MG63 (cell line): Measurements from ENCODE around the gene TMEM139. TPM values are rescaled to one million over a fixed set of nuclear protein-coding genes. Genes with fewer than 3 reads are reported as not detected.

Experiments
- DNase-seq: peaks from one replicate; pipeline ENCODE4 v3.0.0-alpha.2; 2020
- H3K27me3 ChIP-seq: fragments of 250-450 bp; sonication (Bioruptor Pico); 2 replicates; pipeline ENCODE4 v1.5.1; 2020; ENCODE audit warnings: mild to moderate bottlenecking, moderate library complexity
- H3K36me3 ChIP-seq: fragments of 250-450 bp; sonication (Bioruptor Pico); 2 replicates; pipeline ENCODE4 v1.5.1; 2020; ENCODE audit warnings: mild to moderate bottlenecking, moderate library complexity
- H3K4me3 ChIP-seq: fragments of 250-450 bp; sonication (Bioruptor Pico); 2 replicates; pipeline ENCODE4 v1.5.1; 2020; ENCODE audit warnings: mild to moderate bottlenecking, moderate library complexity
- H3K9me3 ChIP-seq: fragments of 250-450 bp; sonication (Bioruptor Pico); 2 replicates; pipeline ENCODE4 v1.5.1; 2020; ENCODE audit warnings: mild to moderate bottlenecking, moderate library complexity
- total RNA-seq: library from RNA; depleted of rRNA; stranded (reverse); fragments of >200 nt; shearing (Covaris generic); gene quantifications from 2 replicates; pipeline ENCODE4 v1.2.3, GENCODE V29; 2014; ENCODE audit warnings: low replicate concordance; rRNA removed

The TMEM139 gene
- total RNA-seq, 1 experiment from 2014 or later = not detected

- Histone ChIP-seq H3K27me3 (no peaks in the 10 kb centered on the region), H3K9me3 (no peaks in the 10 kb centered on the region), H3K4me3 (no peak overlapping the region), H3K36me3 (no peaks in the 10 kb centered on the region)
- no peak for DNase-seq
Observed at GRCh38 chr7:143329471-143330170, 44.9 kb downstream of the TMEM139 start.

- peak; percentile 86 for DNase-seq
- no peak overlapping the region for H3K4me3 ChIP-seq
- H3K27me3 ChIP-seq = no peaks in the 10 kb centered on the region
Observed at GRCh38 chr7:143331179-143331801, 46.5 kb downstream of the TMEM139 start.

GRCh38 chr7:143334244-143334643 lies 49.5 kb downstream of the TMEM139 start:
- no peak for DNase-seq
- no peak overlapping the region for H3K4me3 ChIP-seq
- no peaks in the 10 kb centered on the region for H3K36me3 ChIP-seq
- no peaks in the 10 kb centered on the region for H3K9me3 ChIP-seq
- H3K27me3 ChIP-seq = no peaks in the 10 kb centered on the region

More at GRCh38 chr7:143331179-143331801, 46.5 kb downstream of the TMEM139 start:
- Histone ChIP-seq H3K9me3 (no peaks in the 10 kb centered on the region), H3K36me3 (no peaks in the 10 kb centered on the region)

GRCh38 chr7:143337216-143337615 lies 52.5 kb downstream of the TMEM139 start:
- Histone ChIP-seq H3K4me3 (no peak overlapping the region), H3K27me3 (no peaks in the 10 kb centered on the region), H3K9me3 (no peaks in the 10 kb centered on the region), H3K36me3 (no peaks in the 10 kb centered on the region)
- DNase-seq = no peak

Other genes with a start within 250 kb of the TMEM139 start
- not detected in 2 replicates for gene OR6V1, start 232.6 kb upstream of the TMEM139 start, total RNA-seq
- not detected in 2 replicates for gene PIP, start 152.9 kb upstream of the TMEM139 start, total RNA-seq
- gene TAS2R39, start 101.5 kb upstream of the TMEM139 start, total RNA-seq = not detected in 2 replicates
- gene TAS2R40, start 62.9 kb upstream of the TMEM139 start, total RNA-seq = not detected in 2 replicates
- gene GSTK1, start 21.5 kb upstream of the TMEM139 start, total RNA-seq = 47.3 and 57.5 TPM in 2 replicates
- gene CASP2, start 3.4 kb downstream of the TMEM139 start, total RNA-seq = 4.7 and 5.8 TPM in 2 replicates
- gene CLCN1, start 31.2 kb downstream of the TMEM139 start, total RNA-seq = not detected in 2 replicates
- 0.63 and 0.84 TPM in 2 replicates for gene FAM131B, start 77.8 kb downstream of the TMEM139 start, total RNA-seq
- gene ZYX, start 96.4 kb downstream of the TMEM139 start, total RNA-seq = 30.9 and 49.3 TPM in 2 replicates
- gene EPHA1, start 123.9 kb downstream of the TMEM139 start, total RNA-seq = not detected in 2 replicates
- not detected in 2 replicates for gene TAS2R60, start 158.5 kb downstream of the TMEM139 start, total RNA-seq
- gene TAS2R41, start 192.9 kb downstream of the TMEM139 start, total RNA-seq = not detected in 2 replicates